Calu3 (cell line): ENCODE measurements around the gene PRPS1. TPM values are rescaled to one million over a fixed set of nuclear protein-coding genes. Genes with fewer than 3 reads are reported as not detected.

Source experiments
- BruUV-seq: library from RNA; stranded (reverse); fragments of 400-500 nt; replicated peaks from 2 replicates; lab custom pipeline; 2021; lab: Mats Ljungman, UMichigan
- CTCF ChIA-PET: fragments of 300-600 bp; sonication (Branson Sonifier 250); formaldehyde crosslinking; loops from one replicate; lab custom pipeline; 2022; ENCODE audit warnings: antibody characterized with exemption; lab: Charles Lee
- DNase-seq: peaks from one replicate; pipeline ENCODE4 v3.0.0; 2022
- H3K27ac Mint-ChIP-seq: one replicate; pipeline ENCODE4 v1.8.0; 2022; ENCODE audit warnings: mixed read lengths; ENCODE audit not compliant: unreplicated experiment
- H3K27me3 Mint-ChIP-seq: one replicate; pipeline ENCODE4 v1.8.0; 2022; ENCODE audit warnings: mixed read lengths; ENCODE audit not compliant: unreplicated experiment
- H3K36me3 Mint-ChIP-seq: one replicate; pipeline ENCODE4 v1.8.0; 2022; ENCODE audit warnings: mild to moderate bottlenecking, moderate library complexity, mixed read lengths; ENCODE audit not compliant: insufficient read depth, unreplicated experiment
- H3K4me1 Mint-ChIP-seq: one replicate; pipeline ENCODE4 v1.8.0; 2022; ENCODE audit warnings: mild to moderate bottlenecking, low read depth, mixed read lengths; ENCODE audit not compliant: unreplicated experiment
- H3K4me3 Mint-ChIP-seq: one replicate; pipeline ENCODE4 v1.8.0; 2022; ENCODE audit warnings: mild to moderate bottlenecking, low read depth, moderate library complexity, mixed read lengths; ENCODE audit not compliant: unreplicated experiment
- H3K9me3 Mint-ChIP-seq: one replicate; pipeline ENCODE4 v1.8.0; 2022; ENCODE audit warnings: low read depth, mixed read lengths; ENCODE audit not compliant: unreplicated experiment
- intact Hi-C: fragments of 100-400 bp; cut with micrococcal nuclease; formaldehyde crosslinking; loops from one replicate; pipeline ENCODE4 v1.10.0; 2022; ENCODE audit not compliant: unreplicated experiment
- total RNA-seq: library from RNA; stranded (reverse); gene quantifications from 2 replicates; pipeline ENCODE4 v1.2.3, GENCODE V29; 2022
- TF ChIP-seq, protein P1 (sequence below): fragments of 200-600 bp; IDR thresholded peaks from one replicate; pipeline ENCODE4 v1.8.0; 2022; ENCODE audit warnings: antibody characterized with exemption; ENCODE audit not compliant: unreplicated experiment

The PRPS1 gene
- total RNA-seq, 1 experiment from 2014 or later, result 62.5 TPM

- BruUV-seq, result no TSS peak
- peak overlapping the region; percentile 31 for H3K27ac Mint-ChIP-seq
- intact Hi-C loops, result no loop called here
- CTCF ChIA-PET, result no interaction called here
- H3K27me3 Mint-ChIP-seq, result no peaks in the 10 kb centered on the region
- no peak overlapping the region for H3K4me3 Mint-ChIP-seq
- H3K36me3 Mint-ChIP-seq, result no peaks in the 10 kb centered on the region
- H3K9me3 Mint-ChIP-seq, result no peaks in the 10 kb centered on the region
- TF ChIP-seq, protein P1, sequence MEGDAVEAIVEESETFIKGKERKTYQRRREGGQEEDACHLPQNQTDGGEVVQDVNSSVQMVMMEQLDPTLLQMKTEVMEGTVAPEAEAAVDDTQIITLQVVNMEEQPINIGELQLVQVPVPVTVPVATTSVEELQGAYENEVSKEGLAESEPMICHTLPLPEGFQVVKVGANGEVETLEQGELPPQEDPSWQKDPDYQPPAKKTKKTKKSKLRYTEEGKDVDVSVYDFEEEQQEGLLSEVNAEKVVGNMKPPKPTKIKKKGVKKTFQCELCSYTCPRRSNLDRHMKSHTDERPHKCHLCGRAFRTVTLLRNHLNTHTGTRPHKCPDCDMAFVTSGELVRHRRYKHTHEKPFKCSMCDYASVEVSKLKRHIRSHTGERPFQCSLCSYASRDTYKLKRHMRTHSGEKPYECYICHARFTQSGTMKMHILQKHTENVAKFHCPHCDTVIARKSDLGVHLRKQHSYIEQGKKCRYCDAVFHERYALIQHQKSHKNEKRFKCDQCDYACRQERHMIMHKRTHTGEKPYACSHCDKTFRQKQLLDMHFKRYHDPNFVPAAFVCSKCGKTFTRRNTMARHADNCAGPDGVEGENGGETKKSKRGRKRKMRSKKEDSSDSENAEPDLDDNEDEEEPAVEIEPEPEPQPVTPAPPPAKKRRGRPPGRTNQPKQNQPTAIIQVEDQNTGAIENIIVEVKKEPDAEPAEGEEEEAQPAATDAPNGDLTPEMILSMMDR, result no peak
- DNase-seq, result no peak
- peaks cover 51% of the 10 kb centered on the region for H3K4me1 Mint-ChIP-seq
These were observed 57.7 kb downstream of the PRPS1 start for GRCh38 chrX:107686026-107686425.

GRCh38 chrX:107686792-107687191 lies 58.5 kb downstream of the PRPS1 start:
- no peak overlapping the region for H3K4me3 Mint-ChIP-seq
- peak overlapping the region; percentile 31 for H3K27ac Mint-ChIP-seq
- no peaks in the 10 kb centered on the region for H3K27me3 Mint-ChIP-seq
- DNase-seq, result peak; percentile 42
- no peaks in the 10 kb centered on the region for H3K36me3 Mint-ChIP-seq
- no TSS peak for BruUV-seq
- CTCF ChIA-PET, result interaction anchor here (1.0 kb wide), 1 partner anchor 30 kb away, joined by 4 read pairs; no protein-coding TSS in a partner anchor
- no peaks in the 10 kb centered on the region for H3K9me3 Mint-ChIP-seq
- TF ChIP-seq, protein P1, result no peak
- intact Hi-C loops, result no loop called here
- peaks cover 58% of the 10 kb centered on the region for H3K4me1 Mint-ChIP-seq

DNA sequence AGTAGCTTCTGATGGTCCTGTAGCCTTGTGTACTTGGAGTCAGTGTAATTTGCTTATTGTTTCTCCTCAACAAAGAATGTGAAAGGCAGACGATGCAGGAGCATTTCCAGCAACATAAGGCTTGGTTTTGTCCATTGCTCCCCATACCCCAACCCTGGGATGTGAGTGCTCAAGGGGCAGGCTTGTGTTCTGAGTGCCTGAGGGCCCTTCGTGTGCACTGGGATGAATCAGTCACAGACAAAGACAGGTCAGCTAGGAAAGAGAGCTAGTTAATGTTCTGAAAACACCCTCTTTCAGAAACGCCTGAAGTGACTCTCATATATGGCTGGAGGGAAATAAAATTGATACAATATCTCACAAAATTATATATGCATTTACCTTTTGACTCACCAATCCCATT lies 59.1 kb downstream of the PRPS1 start:
- TF ChIP-seq, protein P1, result no peak
- peaks cover 58% of the 10 kb centered on the region for H3K4me1 Mint-ChIP-seq
- no TSS peak for BruUV-seq
- H3K9me3 Mint-ChIP-seq, result no peaks in the 10 kb centered on the region
- CTCF ChIA-PET, result interaction anchor here (1.0 kb wide), 1 partner anchor 29 kb away, joined by 4 read pairs; no protein-coding TSS in a partner anchor
- H3K36me3 Mint-ChIP-seq, result no peaks in the 10 kb centered on the region
- no peak for DNase-seq
- no peaks in the 10 kb centered on the region for H3K27me3 Mint-ChIP-seq
- intact Hi-C loops, result no loop called here
- no peak overlapping the region for H3K4me3 Mint-ChIP-seq
- no peak overlapping the region for H3K27ac Mint-ChIP-seq

DNA sequence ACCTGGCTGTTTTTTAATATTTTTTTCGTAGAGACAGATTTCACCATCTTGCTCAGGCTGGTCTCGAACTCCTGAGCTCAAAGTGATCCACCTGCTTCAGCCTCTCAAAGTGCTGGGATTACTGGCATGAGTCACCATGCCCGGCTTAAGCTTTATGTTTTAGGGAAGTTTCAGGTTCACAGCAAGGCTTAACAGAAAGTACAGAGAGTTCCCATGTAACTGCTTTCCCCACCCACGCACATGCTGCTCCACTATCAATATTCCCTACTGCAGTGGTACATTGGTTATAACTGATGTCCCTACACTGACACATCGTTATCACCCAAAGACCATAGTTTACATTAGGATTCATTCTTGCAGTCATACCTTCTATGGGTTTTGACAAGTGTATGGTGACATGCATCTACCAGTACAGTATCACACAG lies 62.7 kb downstream of the PRPS1 start:
- CTCF ChIA-PET, result no interaction called here
- TF ChIP-seq, protein P1, result no peak
- no TSS peak for BruUV-seq
- DNase-seq, result no peak
- Mint-ChIP-seq H3K36me3 (no peaks in the 10 kb centered on the region), H3K4me1 (peaks cover 38% of the 10 kb centered on the region), H3K4me3 (no peak overlapping the region), H3K9me3 (no peaks in the 10 kb centered on the region), H3K27me3 (no peaks in the 10 kb centered on the region), H3K27ac (no peak overlapping the region)
- intact Hi-C loops, result no loop called here
